DMS153 (cell line): ENCODE results near the gene ATP11A.

ENCODE experiments used
- DNase-seq: peaks from one replicate; lab custom pipeline; 2025; lab: John Stamatoyannopoulos, UW

The ATP11A gene

DNA sequence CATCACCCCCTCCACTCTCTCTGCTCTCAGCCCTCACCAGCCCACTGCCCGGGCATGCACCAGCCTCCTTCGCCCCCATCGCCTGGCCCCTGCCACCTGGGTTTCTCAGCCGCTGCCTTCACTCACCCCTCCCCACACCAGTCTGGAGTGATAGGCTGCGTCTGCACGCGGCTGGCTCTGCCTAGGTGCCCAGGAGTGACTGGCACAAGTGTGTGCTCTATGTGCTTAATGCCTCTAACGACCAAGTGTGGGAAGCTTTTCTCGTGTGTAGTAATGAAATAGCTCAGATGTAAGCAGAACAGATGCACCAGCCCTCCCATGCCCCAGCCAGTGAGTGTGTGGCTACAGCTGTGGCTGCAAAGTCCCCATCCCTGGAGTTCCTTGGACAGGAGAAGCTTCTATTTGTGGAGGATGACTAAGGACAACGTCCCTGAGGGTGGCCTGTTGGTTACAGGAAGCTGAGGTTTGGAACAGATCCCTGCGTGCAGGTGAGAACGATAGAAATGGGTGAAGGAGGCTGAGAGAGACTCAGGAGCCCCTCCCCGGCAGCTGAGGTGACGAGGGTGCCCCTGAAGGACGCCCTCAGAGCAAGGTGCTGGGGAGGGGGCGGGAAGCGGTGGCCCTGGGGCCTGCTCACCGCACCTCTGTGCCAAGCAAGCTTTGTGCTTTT lies 35.6 kb downstream of the ATP11A start:
- peak; percentile 73 for DNase-seq

GRCh38 chr13:112726016-112726767 lies 36.4 kb downstream of the ATP11A start:
- DNase-seq, result no peak

GRCh38 chr13:112727581-112727980 lies 37.7 kb downstream of the ATP11A start:
- DNase-seq, result no peak

GRCh38 chr13:112728375-112729126 lies 38.7 kb downstream of the ATP11A start:
- no peak for DNase-seq

DNA sequence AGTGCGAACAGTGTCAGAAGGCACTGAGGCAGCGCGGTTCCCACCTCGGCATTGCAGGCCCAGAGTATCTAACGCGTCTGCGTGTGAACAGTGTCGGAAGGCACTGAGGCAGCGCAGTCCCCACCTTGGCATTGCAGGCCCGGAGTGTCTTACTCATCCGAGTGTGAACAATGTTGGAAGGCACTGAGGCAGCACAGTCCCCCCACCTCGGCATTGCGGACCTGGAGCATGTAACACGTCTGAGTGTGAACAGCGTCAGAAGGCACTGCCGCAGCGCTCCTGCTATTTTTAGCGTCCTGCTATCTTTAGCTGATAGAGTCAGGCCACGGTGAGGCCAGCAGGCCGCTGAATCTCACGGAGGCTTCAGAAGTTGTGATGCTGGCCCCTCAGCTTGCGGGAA lies 39.6 kb downstream of the ATP11A start:
- no peak for DNase-seq

GRCh38 chr13:112730157-112730671 lies 40.4 kb downstream of the ATP11A start:
- no peak for DNase-seq

GRCh38 chr13:112731667-112732616 lies 42.1 kb downstream of the ATP11A start:
- no peak for DNase-seq

GRCh38 chr13:112732679-112733078 lies 42.8 kb downstream of the ATP11A start:
- no peak for DNase-seq

DNA sequence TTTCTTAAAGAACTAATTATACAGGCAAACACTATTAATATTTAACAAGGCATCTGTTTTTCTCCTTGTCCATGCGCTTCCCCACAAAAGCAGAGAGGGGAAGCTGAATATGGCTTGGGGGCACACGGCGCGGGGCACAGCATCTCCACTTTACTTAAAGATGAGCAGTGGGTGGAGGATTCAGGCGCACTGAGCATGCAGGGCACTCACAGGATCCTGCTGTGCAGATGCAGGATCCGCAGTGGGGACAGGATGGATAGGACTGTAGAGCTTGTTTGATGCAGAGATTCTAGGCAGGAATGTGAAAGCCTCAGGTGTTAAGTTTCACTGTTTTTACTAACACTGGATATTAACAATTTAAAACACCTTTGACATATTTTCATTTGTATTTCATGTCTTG lies 43.3 kb downstream of the ATP11A start:
- DNase-seq, result no peak

DNA sequence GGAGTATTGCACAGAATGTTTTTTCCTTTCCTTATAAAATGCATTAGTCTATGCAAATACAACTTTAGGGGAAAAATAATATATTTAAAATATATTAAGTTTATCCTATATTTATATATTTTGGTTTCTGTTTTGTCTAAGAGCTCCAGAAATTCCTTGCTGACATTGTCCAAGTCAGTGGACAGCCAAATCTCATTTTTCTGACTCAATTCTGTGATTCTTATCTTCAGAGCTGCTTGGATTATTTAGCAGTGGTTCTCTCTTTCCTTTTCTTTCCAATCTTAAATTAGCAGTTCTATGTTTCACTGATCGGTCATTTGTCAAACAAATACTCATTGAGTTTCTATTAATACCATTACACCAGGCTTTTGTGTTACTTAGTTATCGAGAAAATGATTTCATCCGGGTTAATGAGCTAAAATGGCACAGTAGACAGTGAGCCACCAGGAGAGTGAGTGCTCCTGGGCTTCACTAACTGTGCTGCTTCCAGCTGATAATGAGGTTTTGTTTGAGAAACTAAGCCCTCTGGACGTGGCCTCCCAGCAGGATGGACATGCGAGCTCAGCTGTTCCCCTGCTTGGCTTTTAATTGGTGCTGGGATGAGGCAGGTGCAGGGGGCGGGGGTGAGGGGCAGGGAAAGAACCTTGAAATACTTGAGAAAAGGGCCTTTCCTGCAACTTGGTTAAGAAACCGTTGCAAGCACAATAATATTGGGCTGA lies 44.0 kb downstream of the ATP11A start:
- peak; percentile 36 for DNase-seq

GRCh38 chr13:112734696-112735547 lies 45.1 kb downstream of the ATP11A start:
- DNase-seq, result no peak

DNA sequence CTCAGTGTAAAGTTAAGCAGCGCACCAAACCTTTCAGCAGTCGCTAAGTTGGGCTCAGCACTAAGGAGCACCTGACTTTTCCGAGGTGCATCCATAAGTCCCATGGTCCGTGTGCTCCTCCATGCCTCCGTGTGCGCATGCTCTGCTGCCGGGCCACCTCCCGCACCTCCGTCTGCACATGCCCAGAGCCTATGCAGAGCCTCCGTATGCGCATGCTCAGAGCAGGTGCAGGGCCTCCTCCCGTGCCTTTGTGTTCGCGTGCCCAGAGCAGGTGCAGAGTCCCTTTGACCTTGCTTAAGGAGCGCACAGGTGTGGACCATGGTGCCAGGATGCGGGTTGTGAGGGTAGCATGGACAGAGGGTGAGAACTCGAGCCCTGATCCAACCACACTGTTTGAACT lies 46.0 kb downstream of the ATP11A start:
- no peak for DNase-seq

DNA sequence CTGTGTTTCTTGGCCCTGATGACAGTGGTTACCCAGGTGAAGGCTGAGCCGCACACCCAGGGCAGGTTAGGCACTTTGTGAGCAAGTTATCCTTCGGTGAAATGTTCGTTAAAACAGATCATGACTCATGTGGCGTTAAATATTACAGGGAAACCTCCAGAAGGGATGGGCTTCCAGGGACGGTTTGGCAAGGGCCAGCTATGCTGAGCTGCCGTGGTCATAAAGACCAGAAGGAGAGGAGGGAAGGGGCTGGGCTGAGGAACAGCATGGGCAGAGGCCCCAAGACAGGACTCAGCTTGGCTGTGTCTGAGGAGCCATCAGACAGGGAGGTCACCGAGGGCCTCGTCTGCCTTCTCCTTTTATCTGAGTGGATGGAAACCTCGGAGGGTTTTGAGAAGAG lies 47.5 kb downstream of the ATP11A start:
- no peak for DNase-seq

GRCh38 chr13:112738606-112739005 lies 48.8 kb downstream of the ATP11A start:
- DNase-seq, result no peak

DNA sequence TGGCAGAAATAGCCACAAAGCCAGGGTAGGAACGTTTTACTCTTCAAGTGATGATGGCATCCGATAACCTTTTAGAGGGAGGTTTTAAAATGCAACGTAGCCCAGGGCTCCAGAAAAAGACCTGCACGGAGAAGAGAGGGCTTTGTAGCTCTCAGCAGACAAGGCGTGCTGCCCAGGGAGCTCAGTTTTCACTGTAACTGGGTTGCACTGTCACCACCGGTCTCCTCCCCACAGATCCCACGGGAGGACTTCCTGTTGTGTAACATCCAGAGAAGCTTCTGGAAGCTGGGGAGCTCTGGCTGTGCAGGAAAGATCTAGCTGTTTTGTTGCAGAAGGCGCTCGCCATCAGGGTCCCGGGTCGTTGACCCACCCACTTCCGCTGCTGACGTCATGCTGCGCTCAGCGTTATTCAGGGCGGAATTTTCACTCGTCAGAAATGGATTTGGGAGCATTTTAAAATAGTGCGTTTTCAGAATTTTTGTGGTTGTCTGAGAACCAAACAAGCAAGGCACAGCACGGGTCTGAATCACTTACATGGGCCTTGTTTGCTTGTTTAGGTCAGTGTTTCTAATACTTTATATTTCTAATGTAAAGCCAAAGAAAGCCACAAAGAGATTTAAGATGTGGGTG lies 50.8 kb downstream of the ATP11A start:
- no peak for DNase-seq

GRCh38 chr13:112741185-112741755 lies 51.4 kb downstream of the ATP11A start:
- no peak for DNase-seq

DNA sequence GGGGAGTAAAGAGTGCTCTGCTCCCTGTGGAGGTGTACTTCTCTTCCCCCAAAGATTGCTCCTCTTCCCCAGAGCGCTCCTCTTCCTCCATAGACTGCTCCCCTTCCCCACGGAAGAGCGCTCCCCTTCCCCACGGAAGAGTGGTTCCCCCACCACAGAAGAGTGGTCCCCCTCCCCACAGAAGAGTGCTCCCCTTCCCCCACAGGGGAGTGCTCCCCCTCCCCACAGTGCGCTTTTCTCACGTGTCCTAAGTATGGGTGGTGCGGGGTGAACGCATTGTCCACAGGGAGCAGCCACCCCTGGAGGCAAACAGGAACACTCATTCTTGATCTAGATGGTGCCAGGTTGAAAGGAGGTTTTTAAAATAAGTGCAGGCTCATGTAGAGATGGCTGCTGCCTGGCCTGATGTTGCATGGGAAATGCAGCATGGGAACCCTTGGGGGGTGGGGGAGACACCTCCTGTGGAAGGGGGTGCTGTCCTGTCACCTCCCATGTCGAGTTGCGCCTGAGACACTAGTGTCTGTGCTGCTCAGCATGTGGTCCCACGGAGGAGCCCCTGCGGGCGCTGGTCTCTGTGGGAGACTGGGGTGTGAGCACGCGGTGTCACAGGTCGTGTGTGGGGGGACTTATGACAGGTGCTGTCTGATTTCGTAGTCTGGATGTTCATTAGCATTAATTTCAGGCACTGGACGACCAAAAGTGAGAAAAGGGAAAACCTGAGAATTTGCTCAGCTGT lies 52.2 kb downstream of the ATP11A start:
- no peak for DNase-seq

GRCh38 chr13:112742583-112742982 lies 52.7 kb downstream of the ATP11A start:
- DNase-seq, result no peak
